K562 (cell line): ENCODE results near the gene GPR4. TPM values are rescaled to one million over a fixed set of nuclear protein-coding genes. Genes with fewer than 3 reads are reported as not detected.

Experiments
- ARID3B ChIP-seq: fragments of 250-450 bp; sonication (Bioruptor Pico); IDR thresholded peaks from 2 replicates; pipeline ENCODE4 v1.4.0; 2020; ENCODE audit warnings: borderline replicate concordance
- BCL6 ChIP-seq: fragments of 250-450 bp; sonication (Bioruptor Pico); IDR thresholded peaks from 2 replicates; pipeline ENCODE4 v1.4.0; 2020
- E2F6 ChIP-seq, 2 experiments: IDR thresholded peaks; 2 replicates each; pipeline ENCODE4 v1.6.1; 2011; ENCODE audit warnings: borderline replicate concordance in 1 of 2, control low read depth in 1 of 2, low read depth in 1 of 2, low read length in 1 of 2, mild to moderate bottlenecking in 1 of 2, mixed read lengths in 1 of 2, moderate library complexity in 1 of 2; ENCODE audit not compliant: insufficient read depth in 1 of 2, insufficient read length in 1 of 2, poor library complexity in 1 of 2, severe bottlenecking in 1 of 2; ENCODE audit errors: extremely low read depth in 1 of 2
- FIP1L1 ChIP-seq: fragments of 200-400 bp; formaldehyde crosslinking; IDR thresholded peaks from 2 replicates; pipeline ENCODE4 v1.6.1; 2018; ENCODE audit warnings: mild to moderate bottlenecking, low read depth, low read length; ENCODE audit not compliant: poor library complexity, severe bottlenecking
- FOXP1 ChIP-seq: sonication (generic); formaldehyde crosslinking; IDR thresholded peaks from 2 replicates; pipeline ENCODE4 v1.8.0; 2022; ENCODE audit warnings: mild to moderate bottlenecking, missing genetic modification reagents
- KLF1 ChIP-seq: fragments of 450-650 bp; IDR thresholded peaks from 2 replicates; pipeline ENCODE4 v1.6.1; 2016; ENCODE audit warnings: missing genetic modification characterization, missing compliant biosample characterization
- KLF16 ChIP-seq: IDR thresholded peaks from 2 replicates; pipeline ENCODE4 v1.6.1; 2016; ENCODE audit warnings: antibody characterized with exemption
- LCOR ChIP-seq: sonication (generic); formaldehyde crosslinking; IDR thresholded peaks from 2 replicates; pipeline ENCODE4 v1.8.0; 2022; ENCODE audit warnings: mild to moderate bottlenecking, missing genetic modification reagents
- MAZ ChIP-seq, 2 experiments: fragments of 450-650 bp in 1 of 2; sonication (generic) in 1 of 2; formaldehyde crosslinking; IDR thresholded peaks in 1 of 2; conservative IDR thresholded peaks in 1 of 2; 2 replicates each; pipeline versions ENCODE4 v1.4.0 to v1.5.0; 2020; ENCODE audit warnings: mild to moderate bottlenecking in 1 of 2, missing genetic modification reagents in 1 of 2
- PHB ChIP-seq: fragments of 250-450 bp; sonication (Bioruptor Pico); IDR thresholded peaks from 2 replicates; pipeline ENCODE4 v1.5.0; 2021
- PRDM10 ChIP-seq: fragments of 450-650 bp; IDR thresholded peaks from 2 replicates; pipeline ENCODE4 v1.6.1; 2018; ENCODE audit not compliant: partially characterized antibody
- PRMT5 ChIP-seq: sonication (generic); formaldehyde crosslinking; IDR thresholded peaks from 2 replicates; pipeline ENCODE4 v1.5.0; 2020; ENCODE audit warnings: missing genetic modification reagents
- SMC3 ChIP-seq: conservative IDR thresholded peaks from 2 replicates; pipeline ENCODE4 v1.6.1; 2011; ENCODE audit warnings: low read depth, low read length, improper control_type of control experiment; ENCODE audit not compliant: insufficient read depth
- TFAM ChIP-seq: fragments of 250-450 bp; sonication (Bioruptor Pico); conservative IDR thresholded peaks from 2 replicates; pipeline ENCODE4 v1.5.0; 2021; ENCODE audit warnings: mild to moderate bottlenecking, moderate library complexity
- TFAP4 ChIP-seq: sonication (generic); formaldehyde crosslinking; IDR thresholded peaks from 2 replicates; pipeline ENCODE4 v1.8.0; 2022; ENCODE audit warnings: missing genetic modification reagents, mild to moderate bottlenecking, moderate library complexity, borderline replicate concordance
- TGIF2 ChIP-seq: sonication (generic); formaldehyde crosslinking; IDR thresholded peaks from 2 replicates; pipeline ENCODE4 v1.8.1; 2022; ENCODE audit warnings: mild to moderate bottlenecking, missing genetic modification reagents, moderate library complexity
- TOE1 ChIP-seq, 2 experiments: fragments of 450-650 bp in 1 of 2; sonication (generic) in 1 of 2; formaldehyde crosslinking in 1 of 2; IDR thresholded peaks; 2 replicates each; pipeline versions ENCODE4 v1.7.1 to v1.8.0; 2016 to 2022; ENCODE audit warnings: borderline replicate concordance in 2 of 2, mild to moderate bottlenecking in 2 of 2, antibody characterized with exemption in 1 of 2, inconsistent platforms in 1 of 2, low read depth in 1 of 2, missing genetic modification reagents in 1 of 2, moderate library complexity in 1 of 2
- TRIM24 ChIP-seq, 2 experiments: fragments of 450-650 bp; IDR thresholded peaks; 2 replicates each; pipeline ENCODE4 v1.6.1; 2016
- U2AF1 ChIP-seq: fragments of 200-400 bp; formaldehyde crosslinking; optimal IDR thresholded peaks from 2 replicates; pipeline ENCODE3; 2017; ENCODE audit warnings: mild to moderate bottlenecking, low read depth, low read length, moderate library complexity
- polyA plus RNA-seq, 8 experiments: library from polyadenylated mRNA; depleted of rRNA in 4 of 8; stranded (reverse) in 5 of 8; unstranded in 3 of 8; fragments of >200 nt; fragmentation: Nextera tagmentation in 2 of 8; fragmentation: Illumina TruSeq in 1 of 8; extraction: Ambion mirVana in 2 of 8; extraction: Trizol in 1 of 8; gene quantifications; 2 replicates each; pipeline versions ENCODE4 v1.2.1 to v1.2.3, GENCODE V29; 2011 to 2014; ENCODE audit warnings: inconsistent platforms in 1 of 8, missing spikeins in 1 of 8
- total RNA-seq, 7 experiments: library from RNA; depleted of rRNA in 6 of 7; stranded (reverse); fragments of >200 nt in 6 of 7; fragmentation: Illumina TruSeq in 2 of 7; extraction: Trizol in 2 of 7; gene quantifications; 2 replicates each; pipeline versions ENCODE4 v1.2.1 to v1.2.3, GENCODE V29; 2011 to 2021; ENCODE audit warnings: low replicate concordance in 1 of 7

GPR4 gene
- total and polyA plus RNA-seq, 9 of the 15 experiments (the other 6 are each of a cell fraction or from before 2014, with no cell fraction given) = 0.03 to 0.09 (median 0.04) TPM; not detected in 5

DNA sequence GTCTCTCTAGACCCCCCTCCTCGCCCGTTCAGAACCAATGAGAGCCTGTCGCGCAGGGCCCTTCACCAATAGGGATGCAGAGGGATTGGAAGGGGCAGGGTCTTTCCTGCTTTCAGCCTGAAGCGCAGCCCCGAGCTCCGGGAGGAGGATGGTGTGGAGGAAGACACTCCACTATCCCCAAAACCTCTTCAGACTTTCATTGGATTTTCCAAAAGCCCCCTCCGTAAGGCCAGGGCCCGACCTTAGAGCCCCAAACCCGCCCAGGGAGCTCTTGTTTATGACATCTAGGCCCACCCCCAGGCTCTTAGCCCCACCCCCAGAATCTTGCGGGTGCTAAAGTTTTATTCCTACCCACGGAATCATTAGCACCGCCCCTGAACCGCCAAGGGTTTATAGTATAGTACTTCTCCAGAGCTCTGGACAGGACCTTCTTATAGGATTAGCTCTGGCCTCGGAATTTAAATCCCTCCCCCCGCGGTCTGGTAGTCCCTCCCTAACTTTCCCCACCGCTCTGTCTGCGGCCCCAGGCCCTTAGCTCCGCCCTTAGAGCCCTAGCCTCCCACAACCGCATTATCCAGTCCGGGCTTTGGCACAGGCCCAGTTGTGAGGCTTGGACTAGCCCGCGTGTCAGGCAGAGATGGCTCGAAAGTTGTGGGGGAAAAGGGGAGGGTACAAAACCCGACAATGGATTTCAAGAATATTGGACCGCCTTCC lies 43.8 kb upstream of the GPR4 start (continued):
- TF ChIP-seq MAZ (CRISPR knock-in tag; conservative IDR thresholded peaks at IDR 0.05 in 1 of 2, IDR thresholded peaks at IDR 0.05 in 1 of 2) = peak; percentile 75 to 92
- peak; percentile 43 to 64; a peak in 3 of 4 replicates for TF ChIP-seq TRIM24 (IDR thresholded peaks at IDR 0.05)
- 0 out of 2 replicates have a peak, but pooled peaks have one; percentile 4 for TF ChIP-seq SMC3
- peak; percentile 73; the same call in 1 of the 2 replicates for TF ChIP-seq LCOR
- TF ChIP-seq BCL6 (CRISPR knock-in tag) = no peak
- TF ChIP-seq PRMT5 = no peak
- TF ChIP-seq FOXP1 (CRISPR knock-in tag) = peak; percentile 76; the same call in 1 of the 2 replicates
- TF ChIP-seq ARID3B (CRISPR knock-in tag) = no peak
- peak; percentile 87 for TF ChIP-seq TFAP4 (CRISPR knock-in tag)
- TF ChIP-seq TFAM (CRISPR knock-in tag) = no peak
- TF ChIP-seq TOE1 (IDR thresholded peaks at IDR 0.05; ENCODE audit: borderline replicate concordance) = peak; percentile 95
- no peak for TF ChIP-seq TOE1 (CRISPR knock-in tag; IDR thresholded peaks at IDR 0.05; ENCODE audit: borderline replicate concordance, low read depth)
- TF ChIP-seq KLF16 = no peak
- no peak for TF ChIP-seq PHB
- no peak for TF ChIP-seq KLF1 (tag)
- TF ChIP-seq TGIF2 (CRISPR knock-in tag) = no peak
- TF ChIP-seq U2AF1 = no peak
- peak; percentile 53 to 81 for TF ChIP-seq E2F6 (IDR thresholded peaks at IDR 0.05; ENCODE audit: borderline replicate concordance in 1 of 2, extremely low read depth in 1 of 2, insufficient read depth in 1 of 2, insufficient read length in 1 of 2, low read depth in 1 of 2, low read length in 1 of 2, poor library complexity in 1 of 2, severe bottlenecking in 1 of 2)
- peak; percentile 92 for TF ChIP-seq PRDM10
- TF ChIP-seq FIP1L1 = peak; percentile 30
